GM21786 (cell line): ENCODE data around the gene UGT1A8.
"Not testable (repeated sequence)": the region's sequence is repeated elsewhere in the genome, so short reads cannot be mapped to it uniquely, and the experiment has no call there.

Experiments
- ATAC-seq: cut with Tn5 transposase; IDR thresholded peaks from one replicate; pipeline ENCODE4 v1.9.1; 2021; ENCODE audit not compliant: unreplicated experiment

Gene UGT1A8

DNA sequence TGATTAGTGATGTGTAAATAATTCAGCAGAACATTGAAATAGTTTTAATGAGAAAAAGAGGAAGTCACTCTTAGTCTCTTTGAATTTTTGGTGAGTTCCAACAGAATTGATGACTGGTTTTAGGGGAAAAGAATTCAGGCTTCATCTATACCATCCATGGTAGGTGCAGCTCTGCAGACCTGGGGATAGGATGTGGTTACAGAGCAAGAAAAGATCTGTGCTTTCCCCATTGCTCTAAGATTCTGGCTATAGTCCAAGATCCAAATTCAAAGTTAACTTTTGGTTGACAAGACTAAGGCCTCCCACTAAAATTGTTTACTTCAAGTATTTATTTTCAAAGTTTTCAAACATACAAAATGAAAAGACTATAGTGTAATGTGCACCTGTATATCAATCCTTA lies 22.4 kb downstream of the UGT1A8 start:
- ATAC-seq: no peak

DNA sequence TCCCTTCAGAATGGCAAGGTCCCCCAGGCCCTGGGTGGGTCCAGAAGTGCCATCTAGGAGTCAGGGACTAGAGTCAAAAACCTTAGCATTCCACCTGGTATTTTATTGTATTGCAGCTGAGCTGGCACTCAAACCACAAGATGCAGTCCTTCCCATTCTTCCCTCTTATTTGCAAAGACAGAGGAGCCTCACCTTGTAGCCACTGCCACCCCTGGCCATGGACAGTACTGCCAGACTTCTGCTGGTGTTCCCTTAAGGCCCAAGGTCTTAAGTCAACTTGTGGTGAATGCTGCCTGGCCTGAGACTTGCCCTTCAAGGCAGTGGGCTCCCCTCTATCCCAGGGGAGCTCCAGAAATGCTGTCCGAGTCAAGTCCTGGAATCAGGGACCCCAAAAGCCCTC lies 25.7 kb downstream of the UGT1A8 start:
- no peak for ATAC-seq

DNA sequence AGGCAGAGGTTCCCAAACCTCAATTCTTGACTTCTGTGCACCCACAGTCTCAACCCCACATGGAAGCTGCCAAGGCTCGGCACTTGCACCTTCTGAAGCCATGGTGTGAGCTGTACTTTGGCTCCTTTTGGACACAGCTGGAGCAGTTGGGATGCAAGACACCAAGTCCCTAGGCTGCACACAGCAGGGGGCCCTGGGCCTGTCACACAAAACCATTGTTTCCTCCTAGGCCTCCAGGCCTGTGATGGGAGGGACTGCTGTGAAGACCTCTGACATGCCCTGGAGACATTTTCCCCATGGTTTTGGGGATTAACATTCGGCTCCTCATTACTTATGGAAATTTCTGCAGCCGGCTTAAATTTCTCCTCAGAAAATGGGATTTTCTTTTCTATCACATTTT lies 28.6 kb downstream of the UGT1A8 start:
- not testable (repeated sequence) for ATAC-seq

DNA sequence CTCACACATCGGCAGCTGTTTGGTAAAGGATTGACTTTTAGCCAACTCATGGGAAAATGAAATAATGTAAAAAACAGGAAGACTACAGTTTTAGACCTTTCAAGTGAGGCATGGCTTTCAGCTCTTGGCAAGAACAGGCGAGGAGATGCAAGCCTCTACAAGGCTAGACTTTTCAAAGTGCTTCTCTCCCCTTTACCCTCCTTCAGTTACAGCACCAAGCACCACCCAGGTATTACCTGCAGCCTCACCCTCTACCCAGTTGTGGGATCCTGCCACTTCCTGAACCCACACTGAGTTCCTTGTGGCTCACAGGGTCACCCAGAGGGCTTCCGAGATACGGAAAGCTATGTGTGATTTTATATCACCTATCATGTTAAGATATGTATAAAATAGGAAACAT lies 33.5 kb downstream of the UGT1A8 start:
- no peak for ATAC-seq

DNA sequence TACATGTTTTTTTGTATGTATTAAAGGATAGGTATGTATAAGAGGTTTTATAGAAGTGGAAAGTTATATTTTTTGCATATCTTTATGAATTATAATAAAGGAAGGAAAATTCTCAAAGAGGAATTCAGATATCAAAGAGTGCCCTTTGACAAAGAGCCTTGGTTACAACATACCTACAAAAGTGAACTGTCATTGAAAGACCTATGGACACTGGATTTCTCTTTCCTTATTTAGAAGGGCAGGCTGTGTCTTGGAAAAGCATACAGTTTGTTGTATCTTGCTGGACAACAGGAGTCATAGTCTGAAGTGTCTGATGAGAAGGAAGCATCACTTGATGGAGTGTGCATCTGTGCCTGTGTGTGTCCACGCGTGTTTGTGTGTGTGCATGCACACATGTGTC lies 34.0 kb downstream of the UGT1A8 start:
- ATAC-seq: no peak

DNA sequence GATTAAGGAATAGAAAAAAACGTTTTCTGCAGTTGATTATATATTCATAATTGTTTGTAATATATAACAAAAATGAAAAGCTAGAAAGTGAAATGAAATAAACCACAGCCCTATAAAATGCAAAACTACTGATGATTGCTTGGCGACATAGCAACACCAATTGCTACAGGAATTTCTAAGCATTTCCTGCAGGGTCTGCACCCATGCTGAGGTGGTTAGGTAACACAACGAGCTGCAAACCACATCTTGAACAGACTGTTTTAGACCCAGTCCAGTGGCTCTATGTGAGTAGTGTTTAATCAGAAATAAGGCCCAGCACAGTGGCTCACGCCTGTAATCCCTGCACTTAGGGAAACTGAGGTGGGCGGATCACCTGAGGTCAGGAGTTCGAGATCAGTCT lies 37.1 kb downstream of the UGT1A8 start:
- ATAC-seq: no peak

DNA sequence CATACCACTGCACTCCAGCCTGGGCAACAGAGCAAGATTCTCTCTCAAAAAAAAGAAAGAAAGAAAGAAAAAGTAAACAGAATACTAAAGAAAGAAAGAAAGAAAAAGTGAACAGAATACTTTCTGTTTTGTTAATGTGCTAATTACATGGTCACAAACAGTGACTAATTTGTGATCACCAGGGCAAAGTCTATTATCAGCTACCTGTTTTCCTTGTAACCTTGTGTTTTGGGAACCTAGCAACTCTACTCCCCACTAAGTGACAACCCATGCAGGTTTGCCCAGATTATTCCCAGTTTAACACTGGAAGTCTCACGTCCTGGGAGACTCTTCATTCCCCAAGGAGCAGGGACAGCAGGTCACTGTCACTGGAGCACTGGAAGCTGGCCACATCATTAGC lies 37.6 kb downstream of the UGT1A8 start:
- ATAC-seq: no peak

DNA sequence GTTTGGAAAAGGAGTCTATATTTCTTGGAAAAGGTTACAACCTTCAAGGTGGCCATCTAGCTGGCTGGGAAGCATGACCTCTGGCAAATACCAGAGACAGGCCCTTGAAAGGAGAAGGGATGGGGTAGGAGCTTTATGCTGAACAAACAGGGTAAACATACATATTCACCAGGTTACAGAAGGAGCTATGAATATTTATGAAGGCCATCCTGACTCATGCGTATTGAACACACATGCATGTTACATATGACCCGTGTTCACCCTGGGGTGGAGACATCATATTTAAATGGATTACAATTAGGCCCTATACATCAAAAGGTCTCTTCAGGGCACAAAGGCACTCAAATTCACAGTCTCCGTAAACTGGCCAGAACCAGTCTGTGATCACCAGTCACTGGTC lies 38.5 kb downstream of the UGT1A8 start:
- not testable (repeated sequence) for ATAC-seq

DNA sequence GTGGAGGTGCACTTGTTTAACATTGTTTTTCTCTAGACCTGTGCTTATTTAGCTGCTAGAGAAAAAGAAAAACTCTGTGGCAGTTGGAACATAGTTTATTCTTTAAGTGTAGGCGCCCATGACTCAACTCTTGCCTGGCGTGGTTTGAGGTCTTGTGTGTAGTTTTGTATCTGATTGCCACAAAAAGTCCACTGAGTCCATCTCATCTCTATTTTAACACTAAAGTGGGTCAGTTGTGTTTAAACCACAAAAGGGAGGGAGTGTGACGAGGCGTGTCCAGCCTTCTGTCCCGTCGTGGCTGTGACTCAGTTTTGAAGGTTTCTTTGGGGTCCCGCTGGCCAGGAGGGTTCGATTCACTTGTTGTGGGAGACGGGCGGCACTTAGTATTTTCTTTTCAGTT lies 39.0 kb downstream of the UGT1A8 start:
- ATAC-seq: no peak

DNA sequence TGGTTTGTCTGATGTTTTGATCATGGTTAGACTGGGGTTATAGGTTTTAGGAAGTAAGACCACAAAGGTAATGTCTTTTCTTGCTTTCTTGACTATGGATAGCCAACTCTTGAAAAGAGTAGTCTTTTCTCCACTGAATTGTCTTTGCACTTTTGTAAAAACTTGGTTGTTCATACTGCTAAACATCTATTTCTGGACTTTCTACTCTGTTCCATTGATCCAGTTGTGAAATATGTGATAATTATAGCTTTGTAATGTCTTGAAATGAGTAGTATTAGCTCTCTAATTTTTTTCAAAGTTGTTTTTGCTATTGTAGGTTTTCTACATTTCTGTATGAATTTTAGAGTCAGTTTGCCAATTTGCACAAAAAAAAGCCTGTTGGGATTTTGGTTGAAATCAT lies 41.2 kb downstream of the UGT1A8 start:
- ATAC-seq: no peak

DNA sequence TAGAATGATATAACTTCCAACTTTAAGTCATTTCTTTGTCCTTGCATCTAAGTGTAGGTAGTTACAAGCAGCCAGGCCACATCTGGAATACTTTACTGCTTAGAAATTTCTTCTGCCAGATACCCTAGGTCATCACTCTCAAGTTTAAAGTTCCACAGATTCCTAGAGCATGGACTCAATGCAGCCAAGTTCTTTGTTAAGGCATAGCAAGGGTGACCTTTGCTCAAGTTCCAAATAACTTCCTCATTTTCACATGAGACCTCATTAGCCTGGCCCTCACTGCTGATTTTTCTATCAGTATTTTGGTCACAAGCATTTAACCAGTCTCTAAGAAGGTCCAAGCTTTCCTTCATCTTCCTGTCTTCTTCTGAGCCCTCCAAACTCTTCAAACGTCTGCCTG lies 46.5 kb downstream of the UGT1A8 start:
- no peak for ATAC-seq

DNA sequence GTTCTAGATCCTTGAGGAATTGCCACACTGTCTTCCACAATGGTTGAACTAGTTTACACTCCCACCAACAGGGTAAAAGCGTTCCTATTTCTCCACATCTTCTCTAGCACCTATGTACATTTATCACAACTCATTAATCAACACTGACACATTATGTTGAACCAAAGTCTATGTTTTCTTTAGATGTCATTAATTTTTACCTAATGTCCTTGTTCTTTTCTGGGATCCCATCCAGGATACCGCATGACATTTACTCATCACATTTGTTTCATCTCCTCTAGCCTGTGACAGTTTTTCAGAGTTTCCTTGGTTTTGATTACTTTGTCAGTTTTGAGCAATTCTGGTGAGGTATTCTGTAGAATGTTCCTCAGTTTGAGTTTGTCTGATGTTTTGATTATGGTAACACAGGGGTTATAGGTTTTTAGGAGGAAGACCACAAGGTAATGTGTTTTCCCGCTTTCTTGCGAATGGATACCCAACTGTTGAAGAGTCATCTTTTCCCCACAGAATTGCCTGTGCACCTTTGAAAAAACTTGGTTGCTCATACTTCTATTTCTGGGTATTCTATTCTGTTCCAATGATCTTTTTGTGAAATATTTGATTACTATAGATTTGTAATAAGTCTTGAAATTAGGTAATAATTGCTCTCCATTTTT lies 51.3 kb downstream of the UGT1A8 start:
- no peak for ATAC-seq

DNA sequence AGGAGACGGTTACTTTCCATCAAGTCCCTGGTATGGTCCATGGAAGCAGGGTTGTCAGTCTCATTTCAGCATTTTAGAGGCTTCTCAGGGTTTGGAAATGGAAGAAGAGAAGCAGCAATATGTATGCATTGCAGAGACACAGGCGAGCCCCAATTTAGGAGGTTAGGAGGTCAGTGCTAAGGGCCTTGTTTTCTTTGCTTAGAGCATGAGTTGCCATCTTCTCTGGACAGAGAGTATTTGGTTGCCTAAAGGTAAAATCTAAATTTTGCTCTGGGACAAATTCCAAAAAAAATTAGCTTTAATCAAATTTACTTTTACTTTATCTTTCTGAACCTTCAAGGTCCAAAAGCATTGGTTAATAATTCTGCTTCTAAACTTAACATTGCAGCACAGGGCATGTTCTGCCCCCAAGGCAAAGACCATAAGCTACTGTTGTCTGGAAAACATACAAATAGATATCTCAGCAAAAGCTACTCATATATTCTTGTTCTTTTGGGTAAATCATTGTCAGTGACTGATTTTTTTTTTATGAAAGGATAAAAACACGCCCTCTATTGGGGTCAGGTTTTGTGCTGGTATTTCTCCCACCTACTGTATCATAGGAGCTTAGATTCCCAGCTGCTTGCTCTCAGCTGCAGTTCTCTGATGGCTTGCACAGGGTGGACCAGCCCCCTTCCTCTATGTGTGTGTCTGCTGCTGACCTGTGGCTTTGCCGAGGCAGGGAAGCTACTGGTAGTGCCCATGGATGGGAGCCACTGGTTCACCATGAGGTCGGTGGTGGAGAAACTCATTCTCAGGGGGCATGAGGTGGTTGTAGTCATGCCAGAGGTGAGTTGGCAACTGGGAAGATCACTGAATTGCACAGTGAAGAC lies 54.1 kb downstream of the UGT1A8 start, which contains the start of gene UGT1A9:
Gene UGT1A9, plus strand, starts transcription at position 609 of the 872 bp plus-strand sequence. Its CDS starts 37 bp downstream, at position 646.
- ATAC-seq: no peak

DNA sequence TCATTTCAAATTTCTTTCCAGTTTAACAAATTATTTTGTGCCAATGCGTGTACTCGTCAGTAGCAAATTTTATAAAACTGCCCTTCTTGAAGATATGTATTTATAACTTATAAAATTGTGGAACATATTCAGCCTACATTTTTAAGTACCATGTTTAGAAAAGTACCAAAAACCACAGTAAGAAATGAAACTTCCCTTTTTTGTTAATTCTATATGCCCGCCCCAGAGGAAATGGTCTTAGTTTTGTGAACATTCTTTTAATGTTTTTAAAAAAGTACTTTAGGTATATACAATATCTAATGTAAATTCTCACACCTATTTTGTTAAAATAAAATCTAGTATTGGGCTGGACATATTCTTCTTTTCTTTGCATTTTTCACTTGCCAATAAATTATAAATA lies 55.5 kb downstream of the UGT1A8 start:
- ATAC-seq: no peak

DNA sequence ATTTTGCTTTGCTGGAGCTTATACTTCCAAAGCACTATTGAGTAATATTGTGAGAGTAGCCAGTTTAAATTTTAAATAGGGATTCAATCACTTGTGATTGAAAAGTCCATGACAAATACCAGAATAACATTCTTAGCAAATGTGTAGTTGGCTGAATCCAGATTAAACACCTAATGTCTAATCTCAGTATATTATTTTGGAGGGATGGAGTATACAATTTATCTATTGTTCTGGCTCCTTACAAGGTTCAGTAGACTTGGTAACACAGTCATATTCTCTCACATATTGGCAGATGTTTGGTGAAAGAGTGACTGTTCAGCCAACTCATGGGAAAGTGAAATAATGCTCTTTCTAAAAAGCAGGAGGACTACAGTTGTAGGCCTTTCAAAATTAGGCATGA lies 56.5 kb downstream of the UGT1A8 start:
- no peak for ATAC-seq

DNA sequence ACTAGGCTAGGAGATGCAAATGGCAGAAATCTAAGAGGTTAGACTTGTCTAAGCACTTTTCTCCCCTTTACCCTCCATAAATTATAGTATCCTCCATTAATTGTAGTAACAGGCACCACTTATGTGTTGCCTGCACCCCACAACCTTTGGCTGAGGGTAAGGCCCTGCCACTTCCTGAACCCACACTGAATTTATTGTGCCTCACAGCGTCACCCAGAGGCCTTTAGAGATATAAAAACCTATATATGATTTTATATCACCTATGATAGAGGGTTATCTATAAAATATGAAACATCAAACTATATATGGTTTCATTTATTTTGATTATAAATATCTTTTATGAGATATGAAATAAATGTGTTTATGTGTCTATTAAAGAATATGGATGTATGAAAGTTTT lies 56.9 kb downstream of the UGT1A8 start:
- ATAC-seq: no peak

DNA sequence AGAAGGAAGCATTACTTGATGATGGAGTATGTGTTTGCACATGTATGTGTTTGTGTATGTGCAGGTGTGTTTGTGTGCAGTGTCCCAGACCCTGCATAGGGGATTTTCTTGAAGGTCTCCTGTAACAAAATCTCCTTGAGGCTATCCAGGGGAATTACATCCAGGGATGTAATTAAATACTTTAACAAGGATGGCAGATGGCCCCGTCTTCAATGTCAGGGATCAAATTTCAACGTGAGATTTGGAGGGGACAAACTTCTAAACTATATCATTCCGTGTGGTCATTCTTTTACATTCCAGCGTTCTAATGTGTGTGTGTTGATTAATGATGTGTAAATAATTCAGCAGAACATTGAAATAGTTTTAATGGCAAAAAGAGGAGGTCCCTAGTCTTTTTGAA lies 57.6 kb downstream of the UGT1A8 start:
- no peak for ATAC-seq

DNA sequence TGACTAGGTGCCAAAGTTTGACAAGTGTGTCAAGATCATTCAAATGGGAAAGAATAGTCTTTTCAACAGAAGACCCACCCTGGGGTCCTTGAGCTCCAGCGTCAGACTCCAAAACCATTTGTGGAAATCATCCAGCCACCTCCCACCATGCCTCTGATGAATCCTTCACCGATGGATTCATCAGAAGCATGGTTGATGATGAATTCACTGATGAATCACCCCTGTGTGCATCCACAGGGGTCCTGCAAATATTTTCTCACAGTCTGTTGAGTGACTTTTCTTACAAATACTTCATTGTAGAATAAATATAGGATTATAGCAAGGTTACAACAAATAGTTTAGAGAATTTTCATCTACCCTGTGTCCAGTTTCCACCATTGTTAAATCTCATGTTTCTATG lies 58.6 kb downstream of the UGT1A8 start:
- no peak for ATAC-seq

DNA sequence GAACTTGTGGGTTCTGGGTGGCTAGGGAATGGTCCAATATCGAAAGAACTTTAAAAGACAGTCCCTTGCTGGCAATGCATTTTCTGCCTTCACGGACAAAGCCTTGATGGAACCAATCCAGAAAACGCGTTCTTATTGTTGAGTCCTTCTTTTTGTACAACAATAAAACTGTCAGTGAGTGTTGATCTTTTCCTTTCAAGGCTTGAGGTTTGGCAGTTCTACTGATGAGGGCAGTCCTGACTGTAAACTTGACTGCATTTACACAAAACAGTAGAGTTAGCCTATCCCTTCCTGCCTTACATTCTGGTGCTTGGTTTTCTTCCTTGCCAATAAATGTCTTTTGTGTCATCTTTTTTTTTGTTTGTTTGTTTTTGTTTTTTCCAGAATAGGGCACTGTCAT lies 61.8 kb downstream of the UGT1A8 start:
- ATAC-seq: no peak

DNA sequence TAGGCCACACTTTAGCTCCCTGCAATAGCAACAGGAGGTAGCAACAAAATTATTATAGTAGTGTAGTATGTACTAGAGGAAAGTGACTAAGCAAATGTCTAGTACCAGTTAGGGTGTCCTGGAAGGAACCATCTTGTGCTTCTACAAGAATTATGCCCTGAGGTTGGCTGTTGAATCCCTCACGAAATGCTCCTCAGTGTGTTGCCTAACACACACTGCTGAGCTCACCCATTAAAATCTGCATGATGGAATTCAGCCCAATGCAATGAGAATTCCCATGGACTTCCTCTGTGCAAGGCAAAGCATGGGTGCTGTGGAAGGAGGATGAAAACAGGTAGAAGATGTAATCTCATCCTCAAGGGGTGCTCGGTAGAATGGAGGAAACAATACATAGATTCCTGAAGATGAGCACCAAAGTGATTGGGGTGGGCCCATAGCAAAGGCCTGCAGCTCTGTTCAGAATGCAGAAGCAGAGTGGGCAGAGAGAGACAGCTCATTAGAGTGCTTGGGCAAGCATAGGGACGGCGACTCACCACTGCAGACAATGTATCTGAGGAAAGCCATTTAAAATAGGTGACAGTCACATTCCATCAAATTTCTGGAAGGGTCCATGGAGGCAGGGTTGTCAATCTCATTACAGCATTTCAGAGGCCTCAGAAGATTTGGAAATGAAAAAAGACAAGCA lies 63.1 kb downstream of the UGT1A8 start:
- ATAC-seq: no peak

DNA sequence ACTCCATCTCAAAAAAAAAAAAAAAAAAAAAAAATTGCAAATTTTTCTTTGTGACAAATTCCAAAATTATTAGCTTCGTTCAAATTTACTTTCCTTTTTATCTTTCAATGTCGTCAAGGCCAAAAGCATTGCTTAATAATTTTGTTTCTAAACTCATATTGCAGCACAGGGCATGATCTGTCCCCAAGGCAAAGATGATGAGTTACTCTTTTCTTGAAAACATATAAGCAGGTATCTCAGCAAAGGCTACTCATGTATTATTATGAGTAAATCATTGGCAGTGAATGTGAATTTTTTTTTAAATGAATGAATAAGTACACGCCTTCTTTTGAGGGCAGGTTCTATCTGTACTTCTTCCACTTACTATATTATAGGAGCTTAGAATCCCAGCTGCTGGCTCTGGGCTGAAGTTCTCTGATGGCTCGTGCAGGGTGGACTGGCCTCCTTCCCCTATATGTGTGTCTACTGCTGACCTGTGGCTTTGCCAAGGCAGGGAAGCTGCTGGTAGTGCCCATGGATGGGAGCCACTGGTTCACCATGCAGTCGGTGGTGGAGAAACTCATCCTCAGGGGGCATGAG lies 64.2 kb downstream of the UGT1A8 start, which contains the start of gene UGT1A7:
Gene UGT1A7, plus strand, starts transcription at position 381 of the 579 bp plus-strand sequence. Its CDS starts 37 bp downstream, at position 418.
- ATAC-seq: no peak
